ENCODE data around the gene HHAT. TPM values are rescaled to one million over a fixed set of nuclear protein-coding genes. Genes with fewer than 3 reads are reported as not detected.

Gene HHAT
- polyA plus RNA-seq, 2 of the 4 experiments (the other 2 are of a cell fraction): 3.8 to 4.5 TPM

DNA sequence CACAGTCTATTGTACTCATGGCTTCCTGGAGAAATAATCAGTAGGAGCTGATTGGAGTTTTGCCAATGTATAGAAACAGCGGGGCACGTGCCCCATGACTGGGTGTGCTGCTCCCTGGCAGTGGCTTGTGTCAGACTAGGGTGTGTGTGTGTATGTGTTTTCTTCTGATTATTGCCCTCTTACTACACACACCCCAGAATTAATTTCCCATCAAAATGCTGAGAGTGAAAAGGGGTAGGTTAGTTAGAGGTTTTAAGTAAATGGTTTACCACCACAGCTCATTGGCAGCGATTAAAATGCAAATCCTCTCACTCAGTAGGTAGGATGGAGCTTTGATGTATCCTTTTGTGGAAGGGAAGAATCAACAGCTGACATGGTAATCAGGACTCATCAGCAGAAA is 29.9 kb downstream of the HHAT start:
- ATAC-seq (no peak), DNase-seq (ENCODE audit: low read depth in 1 of 2, low spot score in 1 of 2) (no peak), FAIRE-seq (no peak)
- Histone ChIP-seq H3K4me1 (no peaks in the 10 kb centered on the region), H3K4me2 (no peak overlapping the region), H3K27ac (no peak overlapping the region), H3K4me3 (no peak overlapping the region), H3K9me3 (no peaks in the 10 kb centered on the region)
- CTCF ChIA-PET: interaction anchor here (1.6 to 4.2 kb wide), 5 partner anchors 11 to 776 kb away, joined by 3 to 54 read pairs (median 6); partner anchors contain the start of gene KCNH1
- WGBS (ENCODE audit: missing lambda C conversion rate): 87% methylated on average over 3 of the region's 3 CpGs
- TF ChIP-seq ZSCAN20 (CRISPR knock-in tag; IDR thresholded peaks at IDR 0.05): no peak
- TF ChIP-seq HOXA7 (CRISPR knock-in tag; IDR thresholded peaks at IDR 0.05): no peak
- POLR2A ChIA-PET: no interaction called here

- ChIA-PET CTCF (interaction anchor here (0.8 to 4.2 kb wide), 11 partner anchors 9 to 775 kb away, joined by 3 to 54 read pairs (median 6); partner anchors contain the start of gene KCNH1), POLR2A (no interaction called here)
- Histone ChIP-seq H3K9me3 (no peaks in the 10 kb centered on the region), H3K4me1 (no peaks in the 10 kb centered on the region), H3K27ac (no peak overlapping the region), H3K4me2 (no peak overlapping the region), H3K4me3 (no peak overlapping the region)
- DNase-seq (ENCODE audit: low read depth in 1 of 2, low spot score in 1 of 2) (no peak), FAIRE-seq (no peak), ATAC-seq (no peak)
- TF ChIP-seq HOXB5 (CRISPR knock-in tag; IDR thresholded peaks at IDR 0.05) (no peak), CBX2 (IDR thresholded peaks at IDR 0.05; ENCODE audit: borderline replicate concordance, low read depth) (no peak), GATA3 (IDR thresholded peaks at IDR 0.05; ENCODE audit: borderline replicate concordance) (no peak), KDM5A (IDR thresholded peaks at IDR 0.05) (no peak), EHMT2 (IDR thresholded peaks at IDR 0.05; ENCODE audit: low read depth) (no peak), JUNB (IDR thresholded peaks at IDR 0.05) (no peak), NFE2L2 (conservative IDR thresholded peaks at IDR 0.05; ENCODE audit: low read length) (no peak), RNF2 (IDR thresholded peaks at IDR 0.05; ENCODE audit: borderline replicate concordance, low read depth) (no peak), PHF8 (IDR thresholded peaks at IDR 0.05; ENCODE audit: borderline replicate concordance, low read depth) (no peak)
- TF ChIP-seq, protein P1, sequence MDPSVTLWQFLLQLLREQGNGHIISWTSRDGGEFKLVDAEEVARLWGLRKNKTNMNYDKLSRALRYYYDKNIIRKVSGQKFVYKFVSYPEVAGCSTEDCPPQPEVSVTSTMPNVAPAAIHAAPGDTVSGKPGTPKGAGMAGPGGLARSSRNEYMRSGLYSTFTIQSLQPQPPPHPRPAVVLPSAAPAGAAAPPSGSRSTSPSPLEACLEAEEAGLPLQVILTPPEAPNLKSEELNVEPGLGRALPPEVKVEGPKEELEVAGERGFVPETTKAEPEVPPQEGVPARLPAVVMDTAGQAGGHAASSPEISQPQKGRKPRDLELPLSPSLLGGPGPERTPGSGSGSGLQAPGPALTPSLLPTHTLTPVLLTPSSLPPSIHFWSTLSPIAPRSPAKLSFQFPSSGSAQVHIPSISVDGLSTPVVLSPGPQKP (IDR thresholded peaks at IDR 0.05; ENCODE audit: low read depth, low read length): no peak
- TF ChIP-seq, protein P2, sequence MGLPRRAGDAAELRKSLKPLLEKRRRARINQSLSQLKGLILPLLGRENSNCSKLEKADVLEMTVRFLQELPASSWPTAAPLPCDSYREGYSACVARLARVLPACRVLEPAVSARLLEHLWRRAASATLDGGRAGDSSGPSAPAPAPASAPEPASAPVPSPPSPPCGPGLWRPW (IDR thresholded peaks at IDR 0.05): no peak
- TF ChIP-seq, protein P3, sequence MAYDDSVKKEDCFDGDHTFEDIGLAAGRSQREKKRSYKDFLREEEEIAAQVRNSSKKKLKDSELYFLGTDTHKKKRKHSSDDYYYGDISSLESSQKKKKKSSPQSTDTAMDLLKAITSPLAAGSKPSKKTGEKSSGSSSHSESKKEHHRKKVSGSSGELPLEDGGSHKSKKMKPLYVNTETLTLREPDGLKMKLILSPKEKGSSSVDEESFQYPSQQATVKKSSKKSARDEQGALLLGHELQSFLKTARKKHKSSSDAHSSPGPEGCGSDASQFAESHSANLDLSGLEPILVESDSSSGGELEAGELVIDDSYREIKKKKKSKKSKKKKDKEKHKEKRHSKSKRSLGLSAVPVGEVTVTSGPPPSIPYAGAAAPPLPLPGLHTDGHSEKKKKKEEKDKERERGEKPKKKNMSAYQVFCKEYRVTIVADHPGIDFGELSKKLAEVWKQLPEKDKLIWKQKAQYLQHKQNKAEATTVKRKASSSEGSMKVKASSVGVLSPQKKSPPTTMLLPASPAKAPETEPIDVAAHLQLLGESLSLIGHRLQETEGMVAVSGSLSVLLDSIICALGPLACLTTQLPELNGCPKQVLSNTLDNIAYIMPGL (CRISPR knock-in tag; IDR thresholded peaks at IDR 0.05; ENCODE audit: borderline replicate concordance): no peak
- WGBS (ENCODE audit: missing lambda C conversion rate): 58% methylated on average over 3 of the region's 3 CpGs
Observed at GRCh38 chr1:210359255-210359654, 30.6 kb downstream of the HHAT start.

DNA sequence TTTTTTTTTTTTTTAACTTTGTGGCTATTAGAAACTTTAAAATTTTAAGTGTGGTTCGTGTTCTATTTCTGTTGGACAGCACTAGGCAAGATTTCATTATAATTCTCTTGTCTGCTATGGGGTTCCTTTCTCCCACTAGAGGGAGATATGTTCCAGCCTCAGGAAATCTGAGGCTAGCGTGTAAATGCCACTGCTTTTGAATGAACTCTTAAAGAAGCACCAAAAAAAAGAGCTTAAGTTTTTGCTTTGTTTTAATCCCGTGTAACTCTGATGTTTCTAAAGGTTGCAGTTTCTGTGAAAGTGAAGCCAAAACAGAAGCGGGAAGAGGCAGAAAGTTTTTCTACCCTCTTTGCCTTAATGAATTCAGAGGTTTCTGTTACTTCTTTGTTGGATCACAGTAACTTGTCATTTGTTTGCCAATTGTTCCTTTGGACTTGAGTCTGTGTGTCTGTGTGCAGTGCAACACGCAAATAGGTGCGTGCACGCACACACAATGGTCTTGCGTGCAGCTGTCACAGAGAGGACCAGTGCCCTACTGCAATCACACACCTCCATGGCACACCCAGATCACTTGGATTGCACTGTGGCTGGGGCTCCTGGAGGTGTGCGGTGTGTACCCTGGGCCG is 32.3 kb downstream of the HHAT start:
- CTCF ChIA-PET: interaction anchor here (0.6 to 4.2 kb wide), 22 partner anchors 9 to 1292 kb away, joined by 3 to 54 read pairs (median 4); no protein-coding TSS in a partner anchor
- POLR2A ChIA-PET: interaction anchor here (1.0 kb wide), 1 partner anchor 13 kb away, joined by 10 read pairs; no protein-coding TSS in a partner anchor
- FAIRE-seq (peak; percentile 13), DNase-seq (ENCODE audit: low read depth in 1 of 2, low spot score in 1 of 2) (peak; percentile 45 to 71), ATAC-seq (peak; percentile 89 to 95)
- TF ChIP-seq NR3C1 (IDR thresholded peaks at IDR 0.05): no peak
- TF ChIP-seq SMC3 (IDR thresholded peaks at IDR 0.05): peak; percentile 70
- no peak for TF ChIP-seq MAFK (IDR thresholded peaks at IDR 0.05; ENCODE audit: partially characterized antibody)
- TF ChIP-seq BHLHE40 (IDR thresholded peaks at IDR 0.05; ENCODE audit: low read depth, low read length): no peak
- peak; percentile 74 for TF ChIP-seq CTCF (IDR thresholded peaks at IDR 0.05)
- TF ChIP-seq RAD21 (conservative IDR thresholded peaks at IDR 0.05 in 1 of 2, IDR thresholded peaks at IDR 0.05 in 1 of 2): peak; percentile 68 to 70
- Histone ChIP-seq H3K9me3 (no peaks in the 10 kb centered on the region), H3K4me1 (no peaks in the 10 kb centered on the region), H3K4me3 (no peak overlapping the region), H3K27ac (peak overlapping the region in 1 of 2 experiments; percentile 9; a peak in 1 of 6 replicates), H3K4me2 (peak overlapping the region; percentile 23; the same call in 2 of the 3 replicates)
- WGBS (ENCODE audit: missing lambda C conversion rate): 34% methylated on average over 10 of the region's 10 CpGs
